ENCODE results near the gene APBB2. TPM values are rescaled to one million over a fixed set of nuclear protein-coding genes. Genes with fewer than 3 reads are reported as not detected.

APBB2 gene
- total RNA-seq, 2 donors from 2014 or later, result 56.1 to 64.8 TPM

DNA sequence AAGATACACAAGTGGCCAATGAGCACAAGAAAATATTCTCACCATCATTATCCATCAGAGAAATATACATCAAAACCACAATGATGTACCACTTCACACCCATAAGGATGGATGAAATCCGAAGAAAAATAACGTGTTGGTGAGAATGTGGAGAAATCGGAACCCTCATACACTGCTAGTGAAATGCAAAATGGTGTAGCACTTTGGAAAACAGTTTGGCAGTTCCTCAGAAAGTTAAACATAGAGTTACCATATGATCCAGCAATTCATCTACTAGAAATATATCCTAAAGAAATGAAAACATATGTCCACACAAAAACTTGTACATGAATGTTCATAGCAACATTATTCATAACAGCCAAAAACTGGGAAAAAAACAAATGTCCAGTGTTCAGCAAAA is 18.5 kb upstream of the APBB2 start:
- no peaks in the 10 kb centered on the region for H3K4me1 Mint-ChIP-seq
- no peaks in the 10 kb centered on the region for H3K36me3 Mint-ChIP-seq (ENCODE audit: low read depth)
- DNase-seq, result no peak

DNA sequence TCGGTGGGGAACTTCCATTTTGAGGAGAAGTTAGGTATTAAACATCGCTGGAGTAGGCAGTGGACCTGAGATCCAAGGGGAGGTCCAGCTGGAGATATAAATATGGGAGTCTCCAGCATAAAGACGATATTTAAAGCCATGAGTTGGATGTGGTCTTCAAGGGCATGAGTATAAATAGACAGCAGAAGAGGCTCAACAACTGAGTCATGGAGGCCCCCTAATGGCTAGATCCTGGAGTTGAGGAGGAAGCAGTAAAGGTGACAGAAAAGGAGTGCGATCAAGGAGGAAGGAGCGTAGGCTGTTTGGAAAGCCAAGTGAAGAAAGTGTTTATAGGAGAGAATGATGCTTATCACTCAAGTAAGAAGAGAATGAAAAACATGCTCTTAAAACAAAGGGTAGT is 18.1 kb upstream of the APBB2 start:
- Histone ChIP-seq H3K9ac (ENCODE audit: extremely low read depth, low read length, poor library complexity, severe bottlenecking) (no peak overlapping the region), H3K4me1 (ENCODE audit: control insufficient read depth, insufficient read depth, low read length) (no peaks in the 10 kb centered on the region), H3K27me3 (ENCODE audit: control insufficient read depth, insufficient read depth, low read length, poor library complexity, severe bottlenecking) (no peaks in the 10 kb centered on the region), H3K4me3 (ENCODE audit: low read length) (no peak overlapping the region), H3K36me3 (ENCODE audit: control insufficient read depth, insufficient read depth, low read length) (no peaks in the 10 kb centered on the region), H3K9me3 (ENCODE audit: control insufficient read depth, low read length) (no peaks in the 10 kb centered on the region), H3K27ac (ENCODE audit: low read depth, low read length) (no peak overlapping the region)
- H3K27me3 Mint-ChIP-seq (ENCODE audit: insufficient read depth), result no peaks in the 10 kb centered on the region
- WGBS, 2 experiments (ENCODE audit: insufficient coverage in 1 of 2, insufficient read length in 1 of 2), result 69% methylated on average over 5 of the region's 5 CpGs
- peaks cover under 1% of the 10 kb centered on the region for H3K9me3 Mint-ChIP-seq
- TF ChIP-seq, protein P1, sequence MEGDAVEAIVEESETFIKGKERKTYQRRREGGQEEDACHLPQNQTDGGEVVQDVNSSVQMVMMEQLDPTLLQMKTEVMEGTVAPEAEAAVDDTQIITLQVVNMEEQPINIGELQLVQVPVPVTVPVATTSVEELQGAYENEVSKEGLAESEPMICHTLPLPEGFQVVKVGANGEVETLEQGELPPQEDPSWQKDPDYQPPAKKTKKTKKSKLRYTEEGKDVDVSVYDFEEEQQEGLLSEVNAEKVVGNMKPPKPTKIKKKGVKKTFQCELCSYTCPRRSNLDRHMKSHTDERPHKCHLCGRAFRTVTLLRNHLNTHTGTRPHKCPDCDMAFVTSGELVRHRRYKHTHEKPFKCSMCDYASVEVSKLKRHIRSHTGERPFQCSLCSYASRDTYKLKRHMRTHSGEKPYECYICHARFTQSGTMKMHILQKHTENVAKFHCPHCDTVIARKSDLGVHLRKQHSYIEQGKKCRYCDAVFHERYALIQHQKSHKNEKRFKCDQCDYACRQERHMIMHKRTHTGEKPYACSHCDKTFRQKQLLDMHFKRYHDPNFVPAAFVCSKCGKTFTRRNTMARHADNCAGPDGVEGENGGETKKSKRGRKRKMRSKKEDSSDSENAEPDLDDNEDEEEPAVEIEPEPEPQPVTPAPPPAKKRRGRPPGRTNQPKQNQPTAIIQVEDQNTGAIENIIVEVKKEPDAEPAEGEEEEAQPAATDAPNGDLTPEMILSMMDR (conservative IDR thresholded peaks at IDR 0.05), result peak; percentile 61
- no peak overlapping the region for H3K4me3 Mint-ChIP-seq
- no peaks in the 10 kb centered on the region for H3K4me1 Mint-ChIP-seq
- DNase-seq, result no peak
- no peak overlapping the region for H3K27ac Mint-ChIP-seq
- no peaks in the 10 kb centered on the region for H3K36me3 Mint-ChIP-seq (ENCODE audit: low read depth)

More for the DNA sequence above, 18.5 kb upstream of the APBB2 start:
- TF ChIP-seq, protein P1 (conservative IDR thresholded peaks at IDR 0.05), result no peak
- no peaks in the 10 kb centered on the region for H3K27me3 Mint-ChIP-seq (ENCODE audit: insufficient read depth)
- H3K9ac ChIP-seq (ENCODE audit: extremely low read depth, low read length, poor library complexity, severe bottlenecking), result no peak overlapping the region
- H3K27me3 ChIP-seq (ENCODE audit: control insufficient read depth, insufficient read depth, low read length, poor library complexity, severe bottlenecking), result no peaks in the 10 kb centered on the region
- peaks cover 3% of the 10 kb centered on the region for H3K9me3 Mint-ChIP-seq
- WGBS, 2 experiments (ENCODE audit: insufficient coverage in 1 of 2, insufficient read length in 1 of 2), result 90% methylated on average over 3 of the region's 3 CpGs; no CpG with 5 or more reads in 1 of the 2 experiments
- no peaks in the 10 kb centered on the region for H3K4me1 ChIP-seq (ENCODE audit: control insufficient read depth, insufficient read depth, low read length)
- no peak overlapping the region for H3K27ac Mint-ChIP-seq
- H3K27ac ChIP-seq (ENCODE audit: low read depth, low read length), result no peak overlapping the region
- H3K4me3 Mint-ChIP-seq, result no peak overlapping the region
- no peaks in the 10 kb centered on the region for H3K9me3 ChIP-seq (ENCODE audit: control insufficient read depth, low read length)
- H3K36me3 ChIP-seq (ENCODE audit: control insufficient read depth, insufficient read depth, low read length), result no peaks in the 10 kb centered on the region
- no peak overlapping the region for H3K4me3 ChIP-seq (ENCODE audit: low read length)

DNA sequence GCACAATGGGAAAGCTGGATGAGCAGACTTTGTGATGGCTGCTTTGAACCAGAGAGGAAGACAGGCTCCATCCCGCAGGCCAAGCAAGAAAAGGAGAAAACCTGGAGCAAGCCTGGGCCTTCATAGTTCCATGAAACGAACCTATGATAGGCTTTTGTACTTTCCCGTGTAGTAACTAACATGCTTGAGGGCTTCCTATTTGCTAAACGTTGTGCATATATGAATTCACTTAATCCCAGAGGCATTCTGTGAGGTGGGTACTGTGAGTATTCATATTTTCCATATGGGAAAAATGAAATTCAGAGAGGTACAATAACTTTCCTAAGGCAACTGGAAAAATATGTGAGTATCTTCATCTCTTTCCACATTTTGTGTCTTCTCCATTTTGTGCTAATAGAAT is 13.6 kb upstream of the APBB2 start:
- no peak overlapping the region for H3K4me3 ChIP-seq (ENCODE audit: low read length)
- H3K4me3 Mint-ChIP-seq, result no peak overlapping the region
- no peak overlapping the region for H3K27ac ChIP-seq (ENCODE audit: low read depth, low read length)
- H3K36me3 ChIP-seq (ENCODE audit: control insufficient read depth, insufficient read depth, low read length), result no peaks in the 10 kb centered on the region
- H3K9me3 Mint-ChIP-seq, result no peaks in the 10 kb centered on the region
- no peaks in the 10 kb centered on the region for H3K27me3 Mint-ChIP-seq (ENCODE audit: insufficient read depth)
- WGBS, 2 experiments (ENCODE audit: insufficient coverage in 1 of 2, insufficient read length in 1 of 2), result 89 to 100% methylated on average over 1 to 4 of the region's 4 CpGs
- no peaks in the 10 kb centered on the region for H3K4me1 ChIP-seq (ENCODE audit: control insufficient read depth, insufficient read depth, low read length)
- no peaks in the 10 kb centered on the region for H3K9me3 ChIP-seq (ENCODE audit: control insufficient read depth, low read length)
- no peaks in the 10 kb centered on the region for H3K27me3 ChIP-seq (ENCODE audit: control insufficient read depth, insufficient read depth, low read length, poor library complexity, severe bottlenecking)
- no peak overlapping the region for H3K27ac Mint-ChIP-seq
- TF ChIP-seq, protein P1 (conservative IDR thresholded peaks at IDR 0.05), result no peak
- H3K36me3 Mint-ChIP-seq (ENCODE audit: low read depth), result no peaks in the 10 kb centered on the region
- no peak overlapping the region for H3K9ac ChIP-seq (ENCODE audit: extremely low read depth, low read length, poor library complexity, severe bottlenecking)
- no peak for DNase-seq
- H3K4me1 Mint-ChIP-seq, result no peaks in the 10 kb centered on the region

Measured in endodermal cell (in vitro differentiated cells).